Mesothelial cell of epicardium (in vitro differentiated cells): Measurements from ENCODE around the gene NPHP4. TPM values are rescaled to one million over a fixed set of nuclear protein-coding genes. Genes with fewer than 3 reads are reported as not detected.

Experiments used
- DNase-seq, 2 experiments: peaks; one replicate each; pipeline ENCODE4 v3.0.0; 2021; ENCODE audit warnings: low spot score in 2 of 2; ENCODE audit not compliant: unreplicated experiment in 2 of 2
- H3K27ac Mint-ChIP-seq: 2 replicates; pipeline ENCODE4 v1.8.0; 2021; ENCODE audit warnings: mixed read lengths
- H3K27me3 Mint-ChIP-seq: 2 replicates; pipeline ENCODE4 v1.8.0; 2021; ENCODE audit warnings: low read depth, mixed read lengths
- H3K36me3 Mint-ChIP-seq: 2 replicates; pipeline ENCODE4 v1.8.0; 2021; ENCODE audit warnings: mixed read lengths
- H3K4me1 Mint-ChIP-seq: 2 replicates; pipeline ENCODE4 v1.8.0; 2021; ENCODE audit warnings: mixed read lengths
- H3K4me3 Mint-ChIP-seq: 2 replicates; pipeline ENCODE4 v1.8.0; 2021; ENCODE audit warnings: mild to moderate bottlenecking, moderate library complexity, mixed read lengths
- H3K9me3 Mint-ChIP-seq: 2 replicates; pipeline ENCODE4 v1.8.0; 2021; ENCODE audit warnings: mixed read lengths
- total RNA-seq: library from RNA; stranded (reverse); gene quantifications from 3 replicates; pipeline ENCODE4 v1.2.1, GENCODE V29; 2021
- TF ChIP-seq, protein P1 (sequence below): fragments of 200-600 bp; sonication (generic); IDR thresholded peaks from one replicate; pipeline ENCODE4 v1.5.0; 2021; ENCODE audit warnings: antibody characterized with exemption; ENCODE audit not compliant: unreplicated experiment

Gene NPHP4
- total RNA-seq, 1 donor from 2014 or later = 16.4 TPM

DNA sequence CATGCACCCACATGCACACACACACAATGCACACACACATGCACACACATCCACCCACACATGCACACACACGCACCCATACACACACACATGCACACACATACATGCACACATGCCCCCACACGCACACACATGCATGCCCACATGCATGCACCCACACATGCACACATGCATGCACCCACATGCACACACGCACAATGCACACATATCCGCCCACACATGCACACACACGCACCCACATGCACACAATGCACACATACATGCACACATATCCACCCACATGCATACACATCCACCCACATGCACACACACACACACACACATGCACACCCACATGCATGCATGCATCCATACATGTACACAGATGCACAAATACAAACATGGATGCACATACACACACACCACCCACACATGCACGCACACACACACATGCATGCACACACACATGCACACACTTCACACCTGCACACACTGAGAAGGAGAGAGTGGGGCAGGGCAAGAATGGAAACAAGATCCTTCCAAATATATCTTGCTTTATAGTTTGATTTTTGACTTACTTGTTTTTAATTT, 123.2 kb downstream of the NPHP4 start:
- DNase-seq = no peak
- Mint-ChIP-seq H3K4me3 (no peak overlapping the region), H3K27ac (no peak overlapping the region), H3K4me1 (no peaks in the 10 kb centered on the region), H3K9me3 (peaks cover 12% of the 10 kb centered on the region), H3K36me3 (peaks cover 13% of the 10 kb centered on the region), H3K27me3 (no peaks in the 10 kb centered on the region)
- TF ChIP-seq, protein P1, sequence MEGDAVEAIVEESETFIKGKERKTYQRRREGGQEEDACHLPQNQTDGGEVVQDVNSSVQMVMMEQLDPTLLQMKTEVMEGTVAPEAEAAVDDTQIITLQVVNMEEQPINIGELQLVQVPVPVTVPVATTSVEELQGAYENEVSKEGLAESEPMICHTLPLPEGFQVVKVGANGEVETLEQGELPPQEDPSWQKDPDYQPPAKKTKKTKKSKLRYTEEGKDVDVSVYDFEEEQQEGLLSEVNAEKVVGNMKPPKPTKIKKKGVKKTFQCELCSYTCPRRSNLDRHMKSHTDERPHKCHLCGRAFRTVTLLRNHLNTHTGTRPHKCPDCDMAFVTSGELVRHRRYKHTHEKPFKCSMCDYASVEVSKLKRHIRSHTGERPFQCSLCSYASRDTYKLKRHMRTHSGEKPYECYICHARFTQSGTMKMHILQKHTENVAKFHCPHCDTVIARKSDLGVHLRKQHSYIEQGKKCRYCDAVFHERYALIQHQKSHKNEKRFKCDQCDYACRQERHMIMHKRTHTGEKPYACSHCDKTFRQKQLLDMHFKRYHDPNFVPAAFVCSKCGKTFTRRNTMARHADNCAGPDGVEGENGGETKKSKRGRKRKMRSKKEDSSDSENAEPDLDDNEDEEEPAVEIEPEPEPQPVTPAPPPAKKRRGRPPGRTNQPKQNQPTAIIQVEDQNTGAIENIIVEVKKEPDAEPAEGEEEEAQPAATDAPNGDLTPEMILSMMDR = no peak

DNA sequence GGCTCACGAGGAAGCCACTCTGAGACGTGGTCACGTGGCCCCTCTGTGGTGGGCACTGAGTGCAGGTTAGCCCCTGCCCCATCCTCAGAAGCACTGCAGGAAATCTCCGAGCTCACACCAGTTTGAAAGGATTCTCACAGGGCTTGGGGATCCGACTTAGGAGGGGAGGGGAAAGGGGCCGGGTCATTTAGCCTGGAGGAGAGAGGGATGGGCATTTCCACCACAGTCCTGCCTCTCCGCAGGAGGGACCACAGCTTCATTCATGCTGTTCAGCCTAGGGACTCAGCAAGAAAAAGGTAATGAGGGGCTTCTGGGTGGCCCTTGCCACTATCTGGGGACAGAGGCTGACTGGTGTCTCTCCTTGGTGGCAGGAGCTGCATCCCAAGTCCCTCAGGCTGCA, 126.5 kb downstream of the NPHP4 start:
- DNase-seq = no peak
- H3K27ac Mint-ChIP-seq = no peak overlapping the region
- TF ChIP-seq, protein P1 = no peak
- no peak overlapping the region for H3K4me3 Mint-ChIP-seq
- no peaks in the 10 kb centered on the region for H3K4me1 Mint-ChIP-seq
- H3K9me3 Mint-ChIP-seq = peaks cover 12% of the 10 kb centered on the region
- H3K36me3 Mint-ChIP-seq = peaks cover 5% of the 10 kb centered on the region
- H3K27me3 Mint-ChIP-seq = no peaks in the 10 kb centered on the region

DNA sequence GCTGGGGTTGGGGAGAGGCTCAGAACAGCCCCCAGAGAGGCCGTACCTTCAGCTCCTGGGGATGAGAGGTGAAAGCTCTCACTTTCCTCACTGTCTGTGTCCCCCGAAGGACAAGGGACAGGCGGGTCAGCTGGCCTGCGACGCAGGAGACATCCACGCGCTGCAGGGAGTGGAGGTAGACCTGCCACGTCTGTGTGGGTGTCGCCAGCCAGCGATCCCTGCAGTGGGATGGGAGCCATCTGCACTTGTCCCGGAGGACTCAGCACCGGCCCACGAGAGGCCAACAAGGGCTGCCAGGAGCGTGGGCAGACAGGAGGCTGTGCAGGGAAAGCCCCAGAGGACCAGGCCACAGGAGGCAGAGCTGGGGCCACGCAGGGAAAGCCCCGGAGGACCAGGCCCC, 127.2 kb downstream of the NPHP4 start:
- Mint-ChIP-seq H3K27me3 (no peaks in the 10 kb centered on the region), H3K36me3 (peaks cover 5% of the 10 kb centered on the region), H3K4me1 (no peaks in the 10 kb centered on the region), H3K27ac (no peak overlapping the region), H3K9me3 (peaks cover 11% of the 10 kb centered on the region), H3K4me3 (no peak overlapping the region)
- no peak for DNase-seq
- TF ChIP-seq, protein P1 = no peak

DNA sequence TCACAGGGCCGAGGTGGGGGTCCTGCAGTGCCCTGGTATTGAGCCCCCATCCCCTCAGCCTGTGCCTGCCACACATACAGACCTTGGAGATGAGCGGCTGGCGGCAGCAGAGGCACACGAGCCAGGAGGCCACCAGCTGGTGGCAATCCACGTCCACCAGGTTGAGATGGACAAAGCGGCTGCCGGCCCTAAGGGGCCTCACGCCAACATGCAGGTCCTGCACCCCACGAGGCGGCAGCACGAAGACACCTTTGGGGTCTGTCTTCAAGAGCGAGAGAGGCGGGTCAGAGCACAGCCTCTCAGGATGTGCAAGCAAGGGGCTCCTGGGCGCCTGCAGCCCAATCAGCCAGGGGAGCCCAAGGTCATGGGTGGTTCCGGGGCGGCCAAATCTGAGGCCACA, 128.0 kb downstream of the NPHP4 start:
- Mint-ChIP-seq H3K27ac (no peak overlapping the region), H3K4me1 (no peaks in the 10 kb centered on the region), H3K27me3 (no peaks in the 10 kb centered on the region), H3K9me3 (peaks cover 4% of the 10 kb centered on the region), H3K4me3 (no peak overlapping the region), H3K36me3 (no peaks in the 10 kb centered on the region)
- TF ChIP-seq, protein P1 = no peak
- no peak for DNase-seq

DNA sequence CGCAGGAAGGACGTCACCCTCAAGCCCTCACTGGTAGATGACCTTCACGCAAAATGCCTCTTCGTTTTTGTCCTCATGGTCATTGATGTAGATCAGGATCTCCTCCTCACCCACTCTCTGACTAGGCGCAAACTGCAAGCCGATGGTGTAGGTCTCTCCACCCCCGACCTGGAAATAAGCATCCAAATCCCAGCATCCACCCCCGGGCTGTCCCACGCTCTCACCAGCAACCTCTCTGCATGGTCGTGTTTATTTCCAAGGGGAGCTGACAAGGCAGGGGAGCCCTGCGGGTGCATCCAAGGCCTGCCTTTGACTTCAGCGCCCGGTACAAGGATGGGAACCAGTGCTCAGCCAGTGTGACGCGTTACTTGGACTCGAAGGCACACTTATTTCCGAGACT, 129.0 kb downstream of the NPHP4 start:
- Mint-ChIP-seq H3K9me3 (no peaks in the 10 kb centered on the region), H3K27ac (no peak overlapping the region), H3K27me3 (no peaks in the 10 kb centered on the region), H3K4me1 (no peaks in the 10 kb centered on the region), H3K36me3 (no peaks in the 10 kb centered on the region), H3K4me3 (no peak overlapping the region)
- TF ChIP-seq, protein P1 = no peak
- DNase-seq = no peak
